Erythroblast (primary cell): ENCODE results near the gene LRIG1.
"Not testable (repeated sequence)": the region's sequence is repeated elsewhere in the genome, so short reads cannot be mapped to it uniquely, and the experiment has no call there.

Experiments
- DNase-seq, 2 experiments: peaks; one replicate each; lab custom pipeline; 2025; lab: John Stamatoyannopoulos, UW
- GATA1 ChIP-seq: IDR thresholded peaks from 2 replicates; pipeline ENCODE4 v1.6.1; 2011; ENCODE audit warnings: low read depth, mild to moderate bottlenecking, control low read depth, low read length, moderate library complexity
- POLR2A ChIP-seq: IDR thresholded peaks from 2 replicates; pipeline ENCODE4 v1.6.1; 2011; ENCODE audit warnings: mild to moderate bottlenecking, low read length

LRIG1 gene

GRCh38 chr3:66432767-66433521, 67.9 kb downstream of the LRIG1 start:
- TF ChIP-seq POLR2A (no peak), GATA1 (no peak)
- DNase-seq, result no peak

- DNase-seq, result no peak
- TF ChIP-seq POLR2A (no peak), GATA1 (no peak)
Measured at GRCh38 chr3:66432041-66432766, 68.6 kb downstream of the LRIG1 start.

- no peak for TF ChIP-seq GATA1
- TF ChIP-seq POLR2A, result no peak
- no peak for DNase-seq
Measured at GRCh38 chr3:66431494-66431893, 69.3 kb downstream of the LRIG1 start.

GRCh38 chr3:66430876-66431275, 69.9 kb downstream of the LRIG1 start:
- TF ChIP-seq GATA1 (no peak), POLR2A (no peak)
- DNase-seq, result no peak

- DNase-seq, result no peak
- TF ChIP-seq GATA1, result no peak
Measured at GRCh38 chr3:66428733-66429132, 72.1 kb downstream of the LRIG1 start.

GRCh38 chr3:66427951-66428474, 72.8 kb downstream of the LRIG1 start:
- no peak for DNase-seq
- no peak for TF ChIP-seq POLR2A
- TF ChIP-seq GATA1, result no peak

GRCh38 chr3:66427352-66427751, 73.5 kb downstream of the LRIG1 start:
- TF ChIP-seq POLR2A, result no peak
- no peak for TF ChIP-seq GATA1

GRCh38 chr3:66426135-66426534, 74.7 kb downstream of the LRIG1 start:
- no peak for DNase-seq
- no peak for TF ChIP-seq GATA1
- no peak for TF ChIP-seq POLR2A

More at GRCh38 chr3:66427352-66427751, 73.5 kb downstream of the LRIG1 start:
- DNase-seq, result no peak

- TF ChIP-seq POLR2A (no peak), GATA1 (no peak)
- no peak for DNase-seq
Measured at GRCh38 chr3:66425576-66426114, 75.2 kb downstream of the LRIG1 start.

GRCh38 chr3:66425032-66425431, 75.8 kb downstream of the LRIG1 start:
- DNase-seq, result no peak
- TF ChIP-seq GATA1 (no peak), POLR2A (no peak)

GRCh38 chr3:66423791-66424190, 77.0 kb downstream of the LRIG1 start:
- no peak for DNase-seq

GRCh38 chr3:66421893-66422292, 78.9 kb downstream of the LRIG1 start:
- not testable (repeated sequence) for DNase-seq

More at GRCh38 chr3:66423791-66424190, 77.0 kb downstream of the LRIG1 start:
- TF ChIP-seq POLR2A (no peak), GATA1 (no peak)

- not testable (repeated sequence) for DNase-seq
Measured at GRCh38 chr3:66421144-66421543, 79.7 kb downstream of the LRIG1 start.

GRCh38 chr3:66419036-66419435, 81.8 kb downstream of the LRIG1 start:
- no peak for DNase-seq
- no peak for TF ChIP-seq GATA1
- TF ChIP-seq POLR2A, result no peak
